HG02610 (cell line): ENCODE data around the gene GNAS-AS1.
"Not testable (repeated sequence)": the region's sequence is repeated elsewhere in the genome, so short reads cannot be mapped to it uniquely, and the experiment has no call there.

Experiments
- ATAC-seq: cut with Tn5 transposase; IDR thresholded peaks from one replicate; pipeline ENCODE4 v1.9.1; 2021; ENCODE audit warnings: mild to moderate bottlenecking, moderate library complexity; ENCODE audit not compliant: unreplicated experiment

GNAS-AS1 gene

GRCh38 chr20:58837717-58838116 lies 13.0 kb downstream of the GNAS-AS1 start:
- ATAC-seq: no peak

- ATAC-seq: no peak
Measured at GRCh38 chr20:58836616-58837204, 14.0 kb downstream of the GNAS-AS1 start.

GRCh38 chr20:58835231-58835630 lies 15.5 kb downstream of the GNAS-AS1 start:
- ATAC-seq: no peak

GRCh38 chr20:58833921-58834320 lies 16.8 kb downstream of the GNAS-AS1 start:
- no peak for ATAC-seq

GRCh38 chr20:58832457-58832856 lies 18.2 kb downstream of the GNAS-AS1 start:
- no peak for ATAC-seq

GRCh38 chr20:58829531-58829941 lies 21.2 kb downstream of the GNAS-AS1 start:
- ATAC-seq: no peak

GRCh38 chr20:58828804-58829203 lies 21.9 kb downstream of the GNAS-AS1 start:
- ATAC-seq: not testable (repeated sequence)

GRCh38 chr20:58828136-58828535 lies 22.6 kb downstream of the GNAS-AS1 start:
- no peak for ATAC-seq

- no peak for ATAC-seq
Measured at GRCh38 chr20:58826271-58826670, 24.4 kb downstream of the GNAS-AS1 start.

- ATAC-seq: no peak
Measured at GRCh38 chr20:58825450-58825849, 25.3 kb downstream of the GNAS-AS1 start.

- no peak for ATAC-seq
Measured at GRCh38 chr20:58824843-58825242, 25.9 kb downstream of the GNAS-AS1 start.

- no peak for ATAC-seq
Measured at GRCh38 chr20:58822748-58823730, 27.7 kb downstream of the GNAS-AS1 start.

GRCh38 chr20:58822149-58822548 lies 28.6 kb downstream of the GNAS-AS1 start:
- no peak for ATAC-seq

GRCh38 chr20:58820515-58820914 lies 30.2 kb downstream of the GNAS-AS1 start:
- ATAC-seq: not testable (repeated sequence)

GRCh38 chr20:58819921-58820320 lies 30.8 kb downstream of the GNAS-AS1 start:
- no peak for ATAC-seq

- ATAC-seq: no peak
Measured at GRCh38 chr20:58818586-58819285, 32.0 kb downstream of the GNAS-AS1 start.

- ATAC-seq: no peak
Measured at GRCh38 chr20:58817748-58818147, 33.0 kb downstream of the GNAS-AS1 start.

- ATAC-seq: no peak
Measured at GRCh38 chr20:58816957-58817651, 33.6 kb downstream of the GNAS-AS1 start.

GRCh38 chr20:58816051-58816450 lies 34.7 kb downstream of the GNAS-AS1 start:
- ATAC-seq: no peak

GRCh38 chr20:58815448-58815847 lies 35.3 kb downstream of the GNAS-AS1 start:
- ATAC-seq: no peak

GRCh38 chr20:58813369-58813768 lies 37.3 kb downstream of the GNAS-AS1 start:
- ATAC-seq: no peak
